ENCODE data around the gene CFAP61. TPM values are rescaled to one million over a fixed set of nuclear protein-coding genes. Genes with fewer than 3 reads are reported as not detected.

Gene CFAP61
- total RNA-seq, 1 donor from 2014 or later = 5.6 TPM

DNA sequence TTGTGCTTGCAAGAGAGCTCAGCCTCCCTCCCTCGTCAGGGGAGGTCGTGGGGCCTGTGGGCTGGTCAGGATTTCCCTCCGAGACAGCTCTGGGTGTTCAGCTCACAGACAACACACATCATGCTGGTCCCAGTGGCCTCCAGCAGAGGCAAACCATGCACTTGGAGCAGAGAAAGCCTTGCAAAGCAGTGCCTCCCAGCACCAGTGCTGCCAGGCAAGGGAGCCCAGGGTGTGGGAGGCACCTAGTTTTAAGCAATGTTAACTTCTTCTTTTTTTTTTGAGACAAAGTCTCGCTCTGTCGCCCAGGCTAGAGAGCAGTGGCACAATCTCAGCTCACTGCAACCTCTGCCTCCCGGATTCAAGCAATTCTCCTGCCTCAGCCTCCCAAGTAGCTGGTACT is 281.5 kb downstream of the CFAP61 start:
- Mint-ChIP-seq H3K4me3 (no peak overlapping the region), H3K36me3 (no peaks in the 10 kb centered on the region), H3K4me1 (ENCODE audit: unreplicated experiment) (no peaks in the 10 kb centered on the region), H3K27ac (no peak overlapping the region), H3K9me3 (no peaks in the 10 kb centered on the region), H3K27me3 (peaks cover 6% of the 10 kb centered on the region)
- DNase-seq (ENCODE audit: extremely low spot score, unreplicated experiment) = no peak
- TF ChIP-seq, protein P1, sequence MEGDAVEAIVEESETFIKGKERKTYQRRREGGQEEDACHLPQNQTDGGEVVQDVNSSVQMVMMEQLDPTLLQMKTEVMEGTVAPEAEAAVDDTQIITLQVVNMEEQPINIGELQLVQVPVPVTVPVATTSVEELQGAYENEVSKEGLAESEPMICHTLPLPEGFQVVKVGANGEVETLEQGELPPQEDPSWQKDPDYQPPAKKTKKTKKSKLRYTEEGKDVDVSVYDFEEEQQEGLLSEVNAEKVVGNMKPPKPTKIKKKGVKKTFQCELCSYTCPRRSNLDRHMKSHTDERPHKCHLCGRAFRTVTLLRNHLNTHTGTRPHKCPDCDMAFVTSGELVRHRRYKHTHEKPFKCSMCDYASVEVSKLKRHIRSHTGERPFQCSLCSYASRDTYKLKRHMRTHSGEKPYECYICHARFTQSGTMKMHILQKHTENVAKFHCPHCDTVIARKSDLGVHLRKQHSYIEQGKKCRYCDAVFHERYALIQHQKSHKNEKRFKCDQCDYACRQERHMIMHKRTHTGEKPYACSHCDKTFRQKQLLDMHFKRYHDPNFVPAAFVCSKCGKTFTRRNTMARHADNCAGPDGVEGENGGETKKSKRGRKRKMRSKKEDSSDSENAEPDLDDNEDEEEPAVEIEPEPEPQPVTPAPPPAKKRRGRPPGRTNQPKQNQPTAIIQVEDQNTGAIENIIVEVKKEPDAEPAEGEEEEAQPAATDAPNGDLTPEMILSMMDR (conservative IDR thresholded peaks at IDR 0.05) = no peak

- no peaks in the 10 kb centered on the region for H3K27me3 Mint-ChIP-seq
- TF ChIP-seq, protein P1 (conservative IDR thresholded peaks at IDR 0.05) = no peak
- H3K9me3 Mint-ChIP-seq = no peaks in the 10 kb centered on the region
Observed at GRCh38 chr20:20334489-20334888, 282.2 kb downstream of the CFAP61 start.

GRCh38 chr20:20338133-20338730 is 285.9 kb downstream of the CFAP61 start:
- Mint-ChIP-seq H3K4me3 (no peak overlapping the region), H3K36me3 (no peaks in the 10 kb centered on the region), H3K27ac (no peak overlapping the region), H3K9me3 (no peaks in the 10 kb centered on the region), H3K27me3 (peaks cover 16% of the 10 kb centered on the region), H3K4me1 (ENCODE audit: unreplicated experiment) (peaks cover 7% of the 10 kb centered on the region)
- TF ChIP-seq, protein P1 (conservative IDR thresholded peaks at IDR 0.05) = no peak
- no peak for DNase-seq (ENCODE audit: extremely low spot score, unreplicated experiment)

More at GRCh38 chr20:20334489-20334888, 282.2 kb downstream of the CFAP61 start:
- no peak for DNase-seq (ENCODE audit: extremely low spot score, unreplicated experiment)
- H3K36me3 Mint-ChIP-seq = no peaks in the 10 kb centered on the region
- H3K4me1 Mint-ChIP-seq (ENCODE audit: unreplicated experiment) = no peaks in the 10 kb centered on the region
- no peak overlapping the region for H3K4me3 Mint-ChIP-seq
- no peak overlapping the region for H3K27ac Mint-ChIP-seq

GRCh38 chr20:20340443-20340842 is 288.1 kb downstream of the CFAP61 start:
- Mint-ChIP-seq H3K4me1 (ENCODE audit: unreplicated experiment) (peaks cover 7% of the 10 kb centered on the region), H3K4me3 (no peak overlapping the region), H3K27ac (no peak overlapping the region), H3K36me3 (no peaks in the 10 kb centered on the region), H3K27me3 (peaks cover 16% of the 10 kb centered on the region), H3K9me3 (no peaks in the 10 kb centered on the region)
- DNase-seq (ENCODE audit: extremely low spot score, unreplicated experiment) = no peak
- TF ChIP-seq, protein P1 (conservative IDR thresholded peaks at IDR 0.05) = no peak

GRCh38 chr20:20341371-20341770 is 289.0 kb downstream of the CFAP61 start:
- TF ChIP-seq, protein P1 (conservative IDR thresholded peaks at IDR 0.05) = no peak
- H3K9me3 Mint-ChIP-seq = no peaks in the 10 kb centered on the region
- no peak overlapping the region for H3K27ac Mint-ChIP-seq
- peaks cover 7% of the 10 kb centered on the region for H3K4me1 Mint-ChIP-seq (ENCODE audit: unreplicated experiment)
- no peak overlapping the region for H3K4me3 Mint-ChIP-seq
- DNase-seq (ENCODE audit: extremely low spot score, unreplicated experiment) = no peak
- no peaks in the 10 kb centered on the region for H3K36me3 Mint-ChIP-seq
- peaks cover 16% of the 10 kb centered on the region for H3K27me3 Mint-ChIP-seq
